OCI-M2 (cell line): ENCODE results near the gene COL8A1.
"Not testable (repeated sequence)": the region's sequence is repeated elsewhere in the genome, so short reads cannot be mapped to it uniquely, and the experiment has no call there.

Source experiments
- DNase-seq: peaks from one replicate; lab custom pipeline; 2025; ENCODE audit not compliant: unreplicated experiment; lab: John Stamatoyannopoulos, UW

COL8A1 gene

DNA sequence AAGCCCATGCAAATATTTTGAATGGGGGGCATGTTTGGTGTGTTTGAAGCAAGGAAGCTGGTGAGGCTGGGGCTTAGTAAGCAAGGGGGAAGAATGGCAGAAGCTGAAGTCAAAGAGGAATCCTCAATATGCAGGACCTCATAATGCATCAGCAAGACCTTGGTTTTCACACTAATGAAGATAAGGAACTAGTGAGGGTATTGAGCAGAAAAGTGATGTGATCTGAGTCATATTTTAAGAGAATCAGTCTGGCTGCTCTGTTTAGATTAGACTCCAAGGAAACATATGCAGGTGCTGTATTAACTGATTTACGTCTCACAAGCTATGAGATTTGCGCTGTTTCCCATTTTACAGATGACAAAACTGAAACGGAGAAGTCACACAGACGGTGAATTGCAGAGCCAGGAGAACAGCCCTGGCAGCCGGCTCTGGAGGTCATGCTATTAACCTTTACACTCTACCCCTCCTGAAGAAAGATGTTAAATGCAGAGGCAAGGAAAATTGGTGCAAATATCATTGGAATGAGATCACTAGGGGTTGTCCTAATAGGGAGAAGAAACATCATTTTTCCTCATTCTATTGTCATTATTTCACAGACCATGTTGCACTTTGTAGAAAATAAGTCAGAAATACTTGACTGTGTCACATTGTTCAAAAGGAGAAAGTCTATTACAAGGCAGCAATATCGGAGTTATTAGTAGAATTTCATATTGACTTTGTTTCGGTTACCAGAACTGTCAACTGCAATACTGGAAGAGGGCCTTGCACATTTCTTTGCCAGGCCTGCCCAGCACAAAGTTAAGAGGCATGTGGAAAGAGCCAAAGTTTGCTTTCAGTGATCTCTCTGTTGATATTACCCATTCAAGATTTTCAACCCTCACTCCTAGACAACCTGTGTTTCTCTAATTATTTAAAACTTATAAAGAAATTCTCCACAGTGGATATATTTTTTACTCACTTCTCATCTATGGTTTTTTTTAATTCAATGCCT, 64.9 kb downstream of the COL8A1 start:
- DNase-seq: no peak

DNA sequence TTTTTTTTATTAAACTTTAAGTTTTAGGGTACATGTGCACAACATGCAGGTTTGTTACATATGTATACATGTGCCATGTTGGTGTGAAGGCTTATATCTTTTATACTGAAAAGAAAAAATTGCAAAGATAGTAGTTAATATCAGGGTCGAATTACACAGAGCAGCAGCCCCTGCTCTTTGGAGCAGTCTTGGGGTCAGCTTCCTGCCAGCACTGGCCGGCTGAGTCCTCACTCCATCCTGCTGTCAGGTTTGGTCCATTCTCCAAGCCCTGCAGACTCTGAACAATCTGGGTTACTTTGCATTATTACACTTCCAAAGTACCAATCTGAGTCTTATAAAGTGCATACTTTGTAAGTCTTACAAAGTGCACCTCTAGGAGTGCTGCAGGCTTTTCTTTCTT, 66.0 kb downstream of the COL8A1 start:
- DNase-seq: no peak

- DNase-seq: no peak
These were observed 68.0 kb downstream of the COL8A1 start for GRCh38 chr3:99706410-99706809.

DNA sequence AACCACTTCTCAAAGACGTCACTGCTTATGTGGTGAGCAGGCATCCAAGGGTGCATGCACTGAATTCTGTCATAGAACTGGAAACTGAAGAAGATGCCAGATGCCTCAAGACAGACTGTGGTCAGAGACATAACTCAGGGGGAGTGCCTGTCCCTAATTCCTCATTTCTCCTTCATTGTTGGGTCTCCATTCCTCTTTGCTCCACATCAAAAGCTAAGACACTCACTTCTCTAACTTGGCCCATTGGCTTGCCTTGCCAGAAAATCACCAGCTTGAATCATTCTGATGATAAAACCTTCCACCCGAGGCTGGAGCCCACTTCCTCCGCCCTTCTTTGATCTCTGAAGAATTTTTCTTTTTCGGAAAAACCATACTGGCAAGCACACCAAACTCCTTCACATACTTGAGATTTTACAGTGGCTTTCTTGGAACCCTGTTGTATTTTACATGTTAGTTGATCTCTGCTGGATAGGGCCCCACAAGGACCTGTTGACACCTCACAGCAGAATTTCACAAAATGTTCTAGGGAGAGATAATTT, 69.9 kb downstream of the COL8A1 start:
- DNase-seq: no peak

DNA sequence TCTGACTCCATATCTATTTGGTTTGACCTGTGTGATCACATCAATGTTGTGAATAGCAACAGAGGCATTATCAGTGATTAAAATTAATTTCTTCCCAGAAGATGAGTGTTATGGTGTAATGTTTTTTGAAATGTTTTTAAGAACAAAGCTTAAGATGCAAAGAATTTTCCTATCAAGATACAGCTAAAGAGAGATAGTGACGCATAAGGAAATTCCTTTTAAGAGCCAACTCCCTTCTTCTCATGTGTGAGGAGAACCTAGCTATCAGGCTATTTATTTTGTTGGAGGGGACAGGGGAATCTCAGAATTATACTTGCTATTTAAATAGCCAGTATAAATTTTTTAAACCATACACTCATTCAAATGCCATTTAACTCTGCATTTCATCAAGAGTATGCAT, 71.3 kb downstream of the COL8A1 start:
- DNase-seq: no peak

DNA sequence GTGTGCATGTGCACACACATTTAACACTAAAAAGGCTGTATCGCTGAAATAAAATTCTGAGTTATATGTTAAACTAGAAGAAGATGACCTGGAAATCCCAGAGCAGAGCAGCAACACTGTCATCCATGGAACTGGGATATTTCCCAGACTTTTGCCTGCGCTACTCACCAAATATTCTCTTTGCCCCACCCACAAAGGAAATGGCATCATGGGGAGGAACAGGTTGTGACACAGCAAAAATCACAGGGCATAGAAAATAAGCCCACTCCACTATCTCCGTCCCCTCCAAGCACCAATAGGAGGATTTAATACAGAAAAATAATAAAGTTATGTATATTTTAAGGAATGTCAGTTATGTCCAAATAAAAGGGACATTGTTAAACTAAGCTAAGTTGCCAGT, 71.7 kb downstream of the COL8A1 start:
- DNase-seq: no peak

DNA sequence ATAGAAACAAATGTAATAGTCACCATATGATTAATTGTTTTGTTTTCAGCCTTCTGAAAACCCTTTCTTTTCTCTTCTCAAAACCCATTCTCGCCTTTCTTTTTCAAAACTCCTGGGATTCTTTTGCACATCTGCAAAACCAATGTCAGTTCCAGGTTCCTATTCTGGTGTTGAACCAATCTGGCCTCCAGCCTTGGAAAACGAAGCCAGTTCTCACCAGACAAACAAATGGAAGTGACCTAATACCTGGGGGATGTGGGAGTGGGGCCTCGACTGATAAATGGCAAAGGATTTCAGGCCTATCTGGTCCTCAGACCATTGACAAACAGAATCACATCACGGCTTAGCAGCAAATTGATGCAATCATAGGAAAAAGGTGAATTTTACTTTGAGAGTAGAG, 73.0 kb downstream of the COL8A1 start:
- DNase-seq: no peak

- no peak for DNase-seq
These were observed 74.0 kb downstream of the COL8A1 start for GRCh38 chr3:99712291-99712954.

DNA sequence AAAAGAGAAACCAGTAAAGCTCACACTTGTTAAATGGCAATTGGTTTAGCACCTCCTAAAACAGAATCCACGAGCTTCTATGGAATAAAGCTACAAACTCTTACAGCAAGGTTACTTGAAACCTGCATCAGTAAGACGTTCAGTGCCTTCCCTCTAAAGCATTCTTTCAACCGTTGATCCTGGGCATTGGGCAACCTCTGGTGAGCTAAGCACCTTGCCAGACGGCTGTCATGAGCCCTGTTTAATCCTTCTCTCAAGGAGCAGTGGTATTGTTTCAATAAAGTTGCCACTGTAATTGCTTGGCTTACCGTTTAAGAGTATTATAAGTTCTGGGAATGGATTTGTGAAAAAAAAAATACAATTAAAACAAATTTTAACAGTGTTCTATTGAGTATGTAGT, 75.0 kb downstream of the COL8A1 start:
- no peak for DNase-seq

DNA sequence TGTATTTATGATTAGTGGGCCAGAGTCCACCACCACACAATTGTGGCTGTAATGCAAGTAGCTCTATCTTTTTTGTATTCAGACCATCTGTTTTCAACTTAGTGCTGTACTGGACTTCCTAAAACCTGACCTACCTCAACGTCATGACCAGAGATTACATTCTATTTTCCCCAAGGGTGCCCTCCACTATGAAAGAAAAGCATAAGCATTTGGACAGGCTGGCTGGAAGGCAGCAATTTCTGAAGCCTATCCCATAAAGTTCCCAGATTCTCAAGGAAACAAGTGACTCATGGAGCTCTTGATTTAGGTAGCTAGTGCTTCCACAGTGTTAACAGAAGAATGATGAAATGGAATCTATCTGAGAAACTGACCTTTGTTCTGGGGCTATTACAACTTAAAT, 75.8 kb downstream of the COL8A1 start:
- DNase-seq: no peak

GRCh38 chr3:99714575-99714974, 76.2 kb downstream of the COL8A1 start:
- DNase-seq: no peak

DNA sequence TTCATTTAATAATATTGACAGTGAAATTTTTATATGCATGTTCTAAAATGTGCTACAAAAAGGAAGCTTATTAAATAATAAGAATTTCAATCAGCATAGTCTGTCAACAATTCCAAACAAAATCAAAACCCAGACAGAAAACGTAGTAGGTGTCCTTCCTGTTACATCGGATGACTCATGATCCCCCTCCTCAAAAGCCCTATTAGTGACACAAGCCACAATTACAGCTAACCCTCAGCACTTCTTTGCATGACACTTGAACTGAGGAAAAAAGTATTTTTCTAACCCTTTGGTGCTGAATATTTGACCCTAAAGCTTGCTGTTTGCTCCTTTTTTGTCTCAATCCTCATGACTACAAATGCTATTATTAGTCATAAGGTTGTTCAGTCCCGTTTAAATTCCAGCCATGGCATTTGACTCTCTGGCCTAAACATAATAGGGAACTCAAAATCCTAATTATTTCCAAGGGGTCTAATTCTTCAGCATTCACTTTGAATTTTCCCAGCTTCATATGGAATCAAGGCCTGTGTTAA, 78.1 kb downstream of the COL8A1 start:
- DNase-seq: no peak

DNA sequence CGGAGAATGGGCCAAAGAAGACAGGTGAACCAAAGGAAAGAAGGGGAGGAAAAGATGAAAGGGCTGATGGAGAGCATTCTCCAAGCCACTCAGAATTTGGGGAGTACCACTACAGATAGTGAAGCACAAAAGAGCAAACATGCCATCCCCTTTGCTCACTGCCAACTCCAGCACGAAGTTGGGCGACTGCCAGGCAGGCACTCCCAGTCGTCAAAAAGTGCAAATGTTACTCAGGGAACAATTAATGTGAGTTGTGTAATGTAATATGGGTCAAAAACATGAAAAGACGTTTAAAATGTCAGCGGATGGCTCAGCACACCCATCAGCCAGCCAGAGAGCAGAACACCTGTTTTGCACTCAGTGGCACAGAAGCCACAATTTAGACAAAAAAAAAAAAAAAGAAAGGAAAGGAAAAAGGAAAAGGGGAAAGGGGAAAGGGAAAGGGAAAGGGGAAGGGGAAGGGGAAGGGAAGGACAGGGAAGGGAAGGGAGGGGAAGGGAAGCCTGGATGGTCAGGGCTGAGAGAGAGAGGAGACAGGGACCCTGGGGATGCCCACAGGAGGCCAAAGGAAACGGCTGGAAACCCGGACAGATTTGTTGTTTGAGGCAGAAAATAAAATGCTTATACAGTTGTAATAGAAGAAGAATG, 82.7 kb downstream of the COL8A1 start:
- DNase-seq: no peak

DNA sequence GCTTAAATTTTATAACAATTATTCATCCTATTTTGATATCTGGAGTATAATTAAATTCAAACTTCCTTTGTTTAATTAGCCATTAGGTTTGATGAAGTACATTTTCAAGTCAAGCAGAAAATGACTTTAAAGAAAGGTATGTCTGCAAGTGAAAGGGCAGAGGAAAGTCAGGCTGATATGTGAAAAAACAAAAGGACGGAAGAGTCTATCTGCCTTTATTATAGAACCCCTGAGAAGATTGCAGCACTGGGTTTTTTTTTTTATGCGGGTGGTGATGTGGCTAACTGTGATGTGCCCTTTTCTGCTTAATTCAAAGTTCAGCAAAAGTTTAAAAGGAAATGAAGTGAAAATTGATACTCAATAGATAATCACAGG, 83.2 kb downstream of the COL8A1 start:
- no peak for DNase-seq

DNA sequence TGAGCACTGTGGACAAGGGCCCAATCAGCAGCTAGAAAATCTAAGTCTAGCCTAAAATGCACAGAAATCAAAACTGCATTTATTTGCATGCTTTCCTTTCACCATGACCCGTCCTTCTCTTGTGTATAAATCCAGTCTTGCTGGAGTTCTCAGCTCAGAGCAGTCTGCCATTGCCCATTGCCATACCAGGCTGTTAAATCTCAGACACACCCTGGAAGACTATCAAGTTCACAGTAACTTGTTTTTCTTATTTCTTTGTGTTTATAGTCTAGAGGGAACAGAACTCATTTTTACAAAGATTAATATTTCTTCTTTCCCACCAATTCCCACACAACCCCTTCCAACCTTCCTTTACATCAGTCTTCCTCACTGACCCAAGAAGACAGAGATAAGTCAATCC, 85.9 kb downstream of the COL8A1 start:
- DNase-seq: no peak

GRCh38 chr3:99730870-99731269, 92.5 kb downstream of the COL8A1 start:
- DNase-seq: no peak

DNA sequence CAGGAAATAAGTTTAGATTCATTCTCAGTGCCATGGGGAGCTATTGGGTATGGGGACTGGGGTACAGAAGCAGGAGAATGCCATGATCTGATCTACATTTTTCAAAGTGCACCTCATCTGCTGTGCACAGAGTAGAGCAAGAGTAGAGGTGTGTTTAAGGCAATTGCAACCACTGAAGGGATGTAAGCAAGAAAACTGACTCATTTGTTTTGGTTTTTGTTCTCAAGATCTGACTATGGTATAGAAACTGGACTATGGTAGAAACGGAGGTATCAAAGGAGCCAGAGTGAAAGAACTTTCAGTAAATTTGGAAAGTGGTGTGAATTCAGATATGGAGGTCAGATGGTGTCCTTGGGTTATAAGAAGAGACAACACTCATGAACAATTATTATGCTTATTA, 93.1 kb downstream of the COL8A1 start:
- DNase-seq: no peak

- not testable (repeated sequence) for DNase-seq
These were observed 102.0 kb downstream of the COL8A1 start for GRCh38 chr3:99740371-99740770.

DNA sequence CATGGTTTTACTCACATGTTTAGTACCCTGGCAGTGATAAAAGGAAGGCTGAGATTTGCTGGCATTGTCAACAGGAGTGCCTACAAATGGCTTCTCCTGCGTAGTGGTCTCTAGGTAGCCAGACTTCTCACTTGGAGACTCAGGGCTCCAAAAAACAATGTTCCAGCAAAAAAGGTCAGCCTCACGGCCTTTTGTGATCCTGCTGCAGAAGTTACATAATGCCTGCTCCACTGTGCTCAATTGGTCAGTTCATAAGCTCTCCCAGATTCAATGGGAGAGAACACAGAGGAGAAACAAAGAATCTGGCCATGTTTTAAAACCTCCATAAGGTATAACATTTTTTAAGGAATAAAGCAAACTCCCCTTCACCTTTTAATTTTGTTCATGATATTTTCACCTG, 103.2 kb downstream of the COL8A1 start:
- DNase-seq: no peak

- DNase-seq: no peak
These were observed 109.5 kb downstream of the COL8A1 start for GRCh38 chr3:99747915-99748314.

DNA sequence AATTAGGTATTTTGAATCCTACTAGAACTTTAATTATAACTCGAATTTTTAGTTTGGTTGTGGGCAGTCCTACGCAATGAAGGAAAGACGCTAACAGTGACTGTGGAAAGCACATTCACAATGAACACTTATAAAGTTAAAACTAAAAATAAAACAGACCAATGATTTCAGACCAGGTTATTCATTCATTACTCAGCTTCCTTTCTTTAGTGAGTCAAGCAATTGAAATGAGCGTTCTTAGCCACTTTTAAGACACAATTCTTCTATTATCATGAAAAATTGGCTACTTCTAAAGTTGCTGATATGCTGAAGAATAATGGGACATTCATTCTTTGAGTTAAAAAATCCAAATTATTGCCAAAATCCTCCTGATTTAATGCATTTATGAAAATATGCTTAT, 113.3 kb downstream of the COL8A1 start:
- DNase-seq: no peak
